OCI-LY3 (cell line): ENCODE data around the gene NRG4.

Experiments used
- H2AFZ ChIP-seq: fragments of 200-600, 300-600 bp; shearing (Covaris generic); 2 replicates; pipeline ENCODE4 v1.6.0; 2014; ENCODE audit warnings: antibody characterized with exemption, low read depth, low read length
- H3K27ac ChIP-seq: fragments of 200-600, 300-600 bp; sonication (generic); 2 replicates; pipeline ENCODE4 v1.5.1; 2014; ENCODE audit warnings: mild to moderate bottlenecking, low read length, moderate library complexity, mixed read lengths
- H3K27me3 ChIP-seq: fragments of 200-600, 300-600 bp; sonication (generic); 2 replicates; pipeline ENCODE4 v1.6.1; 2014; ENCODE audit warnings: low read depth, low read length, mixed read lengths
- H3K36me3 ChIP-seq: fragments of 200-600, 300-600 bp; sonication (generic); replicated peaks from 2 replicates; pipeline ENCODE3; 2014; ENCODE audit warnings: low read depth, low read length, mixed read lengths
- H3K4me1 ChIP-seq: fragments of 300-600, 200-600 bp; sonication (generic); 2 replicates; pipeline ENCODE4 v1.6.1; 2014; ENCODE audit warnings: low read length, mixed read lengths
- H3K4me2 ChIP-seq: fragments of 200-600, 300-600 bp; sonication (generic); 2 replicates; pipeline ENCODE4 v1.6.1; 2014; ENCODE audit warnings: low read length, mixed read lengths
- H3K4me3 ChIP-seq: fragments of 300-600, 200-600 bp; sonication (generic); 2 replicates; pipeline ENCODE4 v1.5.1; 2014; ENCODE audit warnings: antibody characterized with exemption, mild to moderate bottlenecking, low read length, moderate library complexity
- H3K79me2 ChIP-seq: fragments of 300-600, 200-600 bp; shearing (Covaris generic); 2 replicates; pipeline ENCODE4 v1.6.1; 2014; ENCODE audit warnings: mild to moderate bottlenecking, low read length, mixed read lengths
- H3K9ac ChIP-seq: fragments of 300-600, 200-600 bp; shearing (Covaris generic); 2 replicates; pipeline ENCODE4 v1.6.0; 2014; ENCODE audit warnings: mild to moderate bottlenecking, low read length, moderate library complexity
- H3K9me3 ChIP-seq: fragments of 200-600, 300-600 bp; shearing (Covaris generic); 2 replicates; pipeline ENCODE4 v1.6.1; 2014; ENCODE audit warnings: low read length, mixed read lengths; ENCODE audit not compliant: insufficient read depth
- H4K20me1 ChIP-seq: fragments of 200-600, 300-600 bp; sonication (generic); 2 replicates; pipeline ENCODE4 v1.6.1; 2016; ENCODE audit warnings: low read length, mixed read lengths; ENCODE audit not compliant: insufficient read depth
- CTCF ChIP-seq: fragments of 200-600, 300-600 bp; sonication (generic); IDR thresholded peaks from 2 replicates; pipeline ENCODE4 v1.5.1; 2014; ENCODE audit warnings: antibody characterized with exemption, low read length, low read depth
- EZH2phosphoT487 ChIP-seq: fragments of 200-600 bp; shearing (Covaris generic); IDR thresholded peaks from 2 replicates; pipeline ENCODE4 v1.6.1; 2018; ENCODE audit warnings: antibody characterized with exemption, mixed run types, low read depth

Gene NRG4

GRCh38 chr15:76010613-76011012 lies 1.6 kb downstream of the NRG4 start:
- H3K27me3 ChIP-seq = no peaks in the 10 kb centered on the region
- TF ChIP-seq EZH2phosphoT487 (no peak), CTCF (no peak)
- no peak overlapping the region for H2AFZ ChIP-seq
- H3K4me2 ChIP-seq = no peak overlapping the region
- no peak overlapping the region for H3K27ac ChIP-seq
- H3K36me3 ChIP-seq = no peaks in the 10 kb centered on the region
- H3K4me3 ChIP-seq = no peak overlapping the region
- H3K79me2 ChIP-seq = no peaks in the 10 kb centered on the region
- no peaks in the 10 kb centered on the region for H3K9me3 ChIP-seq
- no peaks in the 10 kb centered on the region for H4K20me1 ChIP-seq
- H3K4me1 ChIP-seq = no peaks in the 10 kb centered on the region
- H3K9ac ChIP-seq = no peak overlapping the region

DNA sequence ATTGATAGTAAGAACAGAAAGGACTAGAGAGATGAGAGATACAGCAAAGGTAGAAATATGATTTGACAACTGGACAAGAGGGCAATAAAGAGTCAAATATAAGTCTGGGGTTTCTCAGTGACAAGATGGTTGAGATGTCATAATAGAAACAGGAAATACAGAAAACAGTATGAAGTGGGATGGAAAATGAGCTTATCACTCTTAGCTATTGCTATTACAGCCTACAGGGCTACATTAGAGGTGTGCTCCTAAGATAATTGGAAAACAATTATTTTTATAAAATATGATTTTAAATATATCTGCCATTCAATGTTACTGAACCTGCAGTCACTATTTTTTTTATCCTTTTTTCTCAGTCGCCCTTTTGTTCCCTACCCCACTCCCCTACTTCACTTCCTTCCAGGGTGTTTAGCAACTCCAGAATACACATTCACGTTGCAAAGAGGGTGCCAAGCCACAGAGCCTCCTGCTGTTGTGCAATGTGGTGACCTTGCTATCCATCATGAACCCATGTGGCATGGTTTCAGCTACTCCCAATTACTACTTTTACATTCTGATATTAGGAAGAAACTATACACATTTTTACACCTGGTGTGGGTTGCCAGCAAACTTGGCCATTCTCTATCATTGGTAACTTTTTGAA lies 6.0 kb downstream of the NRG4 start:
- no peak overlapping the region for H3K4me2 ChIP-seq
- no peak for TF ChIP-seq EZH2phosphoT487
- TF ChIP-seq CTCF = no peak

GRCh38 chr15:76003364-76003763 lies 8.9 kb downstream of the NRG4 start:
- no peak overlapping the region for H3K4me3 ChIP-seq
- no peaks in the 10 kb centered on the region for H3K36me3 ChIP-seq
- H4K20me1 ChIP-seq = no peaks in the 10 kb centered on the region
- no peak overlapping the region for H3K27ac ChIP-seq
- no peak overlapping the region for H3K4me2 ChIP-seq
- H3K4me1 ChIP-seq = no peaks in the 10 kb centered on the region
- H3K9me3 ChIP-seq = no peaks in the 10 kb centered on the region
- no peak overlapping the region for H2AFZ ChIP-seq
- TF ChIP-seq CTCF (no peak), EZH2phosphoT487 (no peak)
- no peaks in the 10 kb centered on the region for H3K27me3 ChIP-seq
- no peak overlapping the region for H3K9ac ChIP-seq
- H3K79me2 ChIP-seq = no peaks in the 10 kb centered on the region

More for the DNA sequence above, 6.0 kb downstream of the NRG4 start:
- Histone ChIP-seq H3K9me3 (no peaks in the 10 kb centered on the region), H3K27ac (no peak overlapping the region), H4K20me1 (no peaks in the 10 kb centered on the region), H3K9ac (no peak overlapping the region), H3K36me3 (no peaks in the 10 kb centered on the region), H3K4me1 (no peaks in the 10 kb centered on the region), H3K4me3 (no peak overlapping the region), H3K79me2 (no peaks in the 10 kb centered on the region), H2AFZ (no peak overlapping the region), H3K27me3 (no peaks in the 10 kb centered on the region)

DNA sequence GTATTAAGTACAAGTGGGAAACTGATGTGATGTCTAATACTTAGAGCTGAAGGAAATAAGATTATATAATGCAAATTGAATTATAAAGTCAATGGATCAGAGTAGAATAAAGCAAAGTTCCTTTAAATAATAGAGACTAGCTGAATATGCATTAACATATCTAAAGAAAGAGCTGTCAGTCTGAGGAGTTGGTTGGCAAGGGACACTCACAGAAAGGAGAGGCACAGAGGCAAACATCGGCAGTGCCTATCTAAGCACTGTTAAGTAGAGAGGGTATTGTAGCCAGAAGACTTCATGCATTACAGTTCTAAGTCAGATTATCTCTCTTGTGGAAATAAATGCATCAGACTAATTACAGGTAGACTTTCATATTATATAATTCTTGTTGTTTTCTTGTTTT lies 16.6 kb downstream of the NRG4 start:
- Histone ChIP-seq H3K4me1 (no peaks in the 10 kb centered on the region), H3K4me3 (no peak overlapping the region), H3K9ac (no peak overlapping the region), H3K9me3 (no peaks in the 10 kb centered on the region), H3K27me3 (no peaks in the 10 kb centered on the region), H3K36me3 (peaks cover 7% of the 10 kb centered on the region), H4K20me1 (no peaks in the 10 kb centered on the region), H3K79me2 (no peaks in the 10 kb centered on the region), H3K27ac (no peak overlapping the region), H2AFZ (no peak overlapping the region), H3K4me2 (no peak overlapping the region)
- TF ChIP-seq CTCF = no peak
- TF ChIP-seq EZH2phosphoT487 = no peak
